Measurements from ENCODE around the gene AGAP3. TPM values are rescaled to one million over a fixed set of nuclear protein-coding genes. Genes with fewer than 3 reads are reported as not detected.

The AGAP3 gene
- total and polyA plus RNA-seq, 2 of the 4 experiments (the other 2 are of a cell fraction): 35.3 to 93.9 TPM

GRCh38 chr7:151071032-151071866, 15.0 kb upstream of the AGAP3 start:
- Histone ChIP-seq H3K27me3 (ENCODE audit: control insufficient read depth, insufficient read depth, low read length) (no peaks in the 10 kb centered on the region), H4K20me1 (ENCODE audit: insufficient read depth, low read length) (peaks cover 10% of the 10 kb centered on the region), H2BK20ac (ENCODE audit: low read depth, low read length) (no peak overlapping the region), H3K14ac (replicated peaks; ENCODE audit: low read depth, low read length) (no peak overlapping the region), H2AK5ac (ENCODE audit: low read depth, low read length) (no peak overlapping the region), H2AK9ac (replicated peaks; ENCODE audit: low read depth, low read length, poor library complexity) (no peak overlapping the region), H3K4me3 (ENCODE audit: insufficient read depth, low read depth, low read length) (no peak overlapping the region), H3K18ac (ENCODE audit: low read depth, low read length) (no peak overlapping the region), H3K56ac (ENCODE audit: extremely low read depth, insufficient read depth, low read length) (no peak overlapping the region), H3K4me2 (ENCODE audit: low read depth, low read length) (no peak overlapping the region), H3K27ac (ENCODE audit: insufficient read depth, low read length) (no peak overlapping the region), H2AFZ (replicated peaks; ENCODE audit: low read length, poor library complexity) (no peak overlapping the region), H3K23ac (ENCODE audit: low read depth, low read length) (no peak overlapping the region), H4K8ac (ENCODE audit: low read depth in 2 of 2, low read length in 2 of 2) (no peak overlapping the region), H3K9me1 (ENCODE audit: insufficient read depth, low read length) (0 out of 2 replicates have a peak, but pooled peaks cover 4% of the 10 kb centered on the region), H3K79me1 (ENCODE audit: low read depth in 1 of 2, low read length in 2 of 2) (peaks cover 12 to 34% of the 10 kb centered on the region in 2 experiments; a peak in 3 of 4 replicates), H2BK5ac (ENCODE audit: low read depth, low read length, poor library complexity, severe bottlenecking) (no peak overlapping the region), H3K9ac (ENCODE audit: low read depth, low read length) (no peak overlapping the region), H3K4me1 (ENCODE audit: control insufficient read depth, insufficient read depth, low read length) (peaks cover 6% of the 10 kb centered on the region; the same call in 1 of the 2 replicates), H3K36me3 (ENCODE audit: control insufficient read depth, insufficient read depth, low read length) (peaks cover 86% of the 10 kb centered on the region), H3K4ac (ENCODE audit: low read depth, low read length) (no peak overlapping the region), H2BK15ac (ENCODE audit: low read depth, low read length) (no peak overlapping the region), H2BK120ac (ENCODE audit: low read depth, low read length) (no peak overlapping the region), H4K91ac (ENCODE audit: insufficient read depth, low read depth, low read length) (no peak overlapping the region), H4K5ac (ENCODE audit: low read depth, low read length) (no peak overlapping the region), H3K9me3 (ENCODE audit: control insufficient read depth, insufficient read depth, low read length) (no peaks in the 10 kb centered on the region)
- ChIA-PET POLR2A (ENCODE audit: unreplicated experiment) (no interaction called here), CTCF (no interaction called here)
- TF ChIP-seq RFX5 (IDR thresholded peaks at IDR 0.05; ENCODE audit: low read depth, low read length): no peak
- TF ChIP-seq MXI1 (IDR thresholded peaks at IDR 0.05; ENCODE audit: borderline replicate concordance, low read depth, low read length): no peak
- TF ChIP-seq BHLHE40 (IDR thresholded peaks at IDR 0.05; ENCODE audit: low read depth, low read length): no peak
- TF ChIP-seq CTCF (conservative IDR thresholded peaks at IDR 0.05; ENCODE audit: low read depth, low read length): no peak
- no peak for TF ChIP-seq FOS (IDR thresholded peaks at IDR 0.05; ENCODE audit: low read depth, low read length)
- dilution Hi-C loops (cut with HindIII; ENCODE audit: low sequenced_read_pairs, unreplicated experiment) (no loop called here), intact Hi-C loops (cut with micrococcal nuclease) (no loop called here), in situ Hi-C loops (cut with MboI; ENCODE audit: low sequenced_read_pairs) (no loop called here)
- 95% methylated on average over 17 of the region's 39 CpGs; no CpG with 5 or more reads in 1 of the 2 experiments for WGBS, 2 experiments (ENCODE audit: extremely low coverage in 2 of 2, insufficient read length in 1 of 2)
- BruUV-seq (replicated peaks): no TSS peak
- DNase-seq: no peak
- no peak for ATAC-seq (ENCODE audit: low read depth)
